Measurements from ENCODE around the gene PHF3.

PHF3 gene, protein sequence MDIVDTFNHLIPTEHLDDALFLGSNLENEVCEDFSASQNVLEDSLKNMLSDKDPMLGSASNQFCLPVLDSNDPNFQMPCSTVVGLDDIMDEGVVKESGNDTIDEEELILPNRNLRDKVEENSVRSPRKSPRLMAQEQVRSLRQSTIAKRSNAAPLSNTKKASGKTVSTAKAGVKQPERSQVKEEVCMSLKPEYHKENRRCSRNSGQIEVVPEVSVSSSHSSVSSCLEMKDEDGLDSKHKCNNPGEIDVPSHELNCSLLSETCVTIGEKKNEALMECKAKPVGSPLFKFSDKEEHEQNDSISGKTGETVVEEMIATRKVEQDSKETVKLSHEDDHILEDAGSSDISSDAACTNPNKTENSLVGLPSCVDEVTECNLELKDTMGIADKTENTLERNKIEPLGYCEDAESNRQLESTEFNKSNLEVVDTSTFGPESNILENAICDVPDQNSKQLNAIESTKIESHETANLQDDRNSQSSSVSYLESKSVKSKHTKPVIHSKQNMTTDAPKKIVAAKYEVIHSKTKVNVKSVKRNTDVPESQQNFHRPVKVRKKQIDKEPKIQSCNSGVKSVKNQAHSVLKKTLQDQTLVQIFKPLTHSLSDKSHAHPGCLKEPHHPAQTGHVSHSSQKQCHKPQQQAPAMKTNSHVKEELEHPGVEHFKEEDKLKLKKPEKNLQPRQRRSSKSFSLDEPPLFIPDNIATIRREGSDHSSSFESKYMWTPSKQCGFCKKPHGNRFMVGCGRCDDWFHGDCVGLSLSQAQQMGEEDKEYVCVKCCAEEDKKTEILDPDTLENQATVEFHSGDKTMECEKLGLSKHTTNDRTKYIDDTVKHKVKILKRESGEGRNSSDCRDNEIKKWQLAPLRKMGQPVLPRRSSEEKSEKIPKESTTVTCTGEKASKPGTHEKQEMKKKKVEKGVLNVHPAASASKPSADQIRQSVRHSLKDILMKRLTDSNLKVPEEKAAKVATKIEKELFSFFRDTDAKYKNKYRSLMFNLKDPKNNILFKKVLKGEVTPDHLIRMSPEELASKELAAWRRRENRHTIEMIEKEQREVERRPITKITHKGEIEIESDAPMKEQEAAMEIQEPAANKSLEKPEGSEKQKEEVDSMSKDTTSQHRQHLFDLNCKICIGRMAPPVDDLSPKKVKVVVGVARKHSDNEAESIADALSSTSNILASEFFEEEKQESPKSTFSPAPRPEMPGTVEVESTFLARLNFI (N-terminal part only)

DNA sequence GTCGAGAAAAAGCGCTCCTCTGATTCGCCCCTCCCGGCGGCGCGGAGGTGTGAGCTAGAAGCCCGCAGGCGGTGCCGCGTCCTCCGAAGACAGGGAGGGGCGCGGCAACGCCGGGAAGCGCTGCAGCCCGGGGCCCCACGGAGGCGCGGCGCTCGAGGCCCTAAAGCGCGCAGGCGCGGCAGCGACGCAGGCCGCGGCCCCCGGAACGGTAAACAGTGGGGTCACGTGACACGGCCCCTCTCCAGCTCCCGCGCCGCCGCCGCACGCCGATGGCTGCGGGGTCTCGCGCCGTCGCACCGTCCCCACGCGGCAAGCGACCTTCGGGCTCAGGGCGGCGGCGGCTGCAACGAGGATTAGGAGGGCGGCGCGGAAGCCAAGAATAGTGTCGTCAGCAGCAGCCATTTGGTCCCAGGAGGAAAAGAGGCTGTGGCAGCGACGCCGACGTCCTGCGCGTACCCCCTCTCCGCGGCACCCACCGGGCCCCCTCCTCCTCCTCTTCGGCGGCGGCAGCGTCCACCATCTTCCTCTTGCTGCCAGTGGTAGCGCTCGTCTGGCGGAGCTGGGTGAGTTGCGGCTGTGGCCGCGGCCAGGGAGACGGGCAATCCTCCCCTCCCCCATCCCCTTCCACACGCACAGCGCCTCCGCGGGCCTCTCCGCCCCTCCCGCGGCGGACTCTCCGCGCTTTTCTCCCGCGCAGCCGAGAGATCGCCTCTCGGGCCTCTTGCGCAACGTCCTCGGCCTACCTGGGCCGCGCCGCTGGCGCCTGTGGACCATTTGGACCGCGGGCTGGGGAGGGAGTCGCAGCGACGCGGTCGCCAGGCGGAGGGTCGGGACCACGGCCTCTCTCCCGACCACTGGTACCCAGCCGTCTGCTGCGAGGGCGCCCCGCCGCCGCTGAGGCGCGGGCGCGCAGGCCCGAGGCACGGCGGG is at the start of gene PHF3:
Gene PHF3 (plus strand): TSS at position 215 of the 930 bp plus-strand sequence. CDS start 10,750 bp downstream, outside the sequence.
- peak; percentile 82 for DNase-seq

DNA sequence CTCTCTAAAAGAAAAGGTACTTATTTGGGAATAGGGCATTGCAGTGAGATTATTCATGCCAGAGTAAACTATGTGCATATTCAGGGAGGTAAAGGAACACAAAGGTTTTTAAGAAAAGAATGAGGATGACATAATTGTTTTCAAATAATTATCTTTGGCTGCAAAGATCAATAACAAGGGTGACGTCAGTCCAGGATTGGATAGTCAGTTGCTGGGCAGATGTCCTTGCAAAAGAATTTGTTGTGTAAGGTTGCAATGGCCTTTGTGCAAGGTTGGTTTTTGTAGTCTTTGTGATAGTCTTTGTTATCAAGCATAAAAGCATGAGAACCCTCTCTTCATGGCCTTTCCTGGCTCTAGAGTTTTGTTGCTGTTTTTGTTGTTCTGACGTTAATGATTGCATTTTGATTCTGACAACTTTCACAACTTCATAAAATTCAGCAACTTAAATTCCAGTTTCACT is 45.6 kb upstream of the PHF3 start:
- DNase-seq, result no peak

DNA sequence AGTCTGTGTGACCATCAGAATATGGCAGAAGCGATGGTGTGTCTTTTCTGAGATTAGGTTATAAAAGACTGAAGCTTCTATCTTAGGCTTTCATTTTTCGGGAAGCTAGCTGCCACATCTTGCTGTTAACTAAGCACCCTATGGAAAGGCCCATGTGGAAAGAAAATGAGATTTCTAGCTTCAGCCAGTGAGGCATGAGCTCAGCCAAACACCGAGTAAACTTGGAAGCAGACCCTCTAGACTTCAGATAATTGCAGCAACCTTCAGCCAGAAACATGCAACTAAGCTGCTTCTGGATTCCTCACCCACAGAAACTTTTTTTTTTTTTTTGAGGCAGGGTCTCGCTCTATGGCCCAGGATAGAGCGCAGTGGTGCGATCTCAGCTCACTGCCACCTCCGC is 42.7 kb upstream of the PHF3 start:
- no peak for DNase-seq

DNA sequence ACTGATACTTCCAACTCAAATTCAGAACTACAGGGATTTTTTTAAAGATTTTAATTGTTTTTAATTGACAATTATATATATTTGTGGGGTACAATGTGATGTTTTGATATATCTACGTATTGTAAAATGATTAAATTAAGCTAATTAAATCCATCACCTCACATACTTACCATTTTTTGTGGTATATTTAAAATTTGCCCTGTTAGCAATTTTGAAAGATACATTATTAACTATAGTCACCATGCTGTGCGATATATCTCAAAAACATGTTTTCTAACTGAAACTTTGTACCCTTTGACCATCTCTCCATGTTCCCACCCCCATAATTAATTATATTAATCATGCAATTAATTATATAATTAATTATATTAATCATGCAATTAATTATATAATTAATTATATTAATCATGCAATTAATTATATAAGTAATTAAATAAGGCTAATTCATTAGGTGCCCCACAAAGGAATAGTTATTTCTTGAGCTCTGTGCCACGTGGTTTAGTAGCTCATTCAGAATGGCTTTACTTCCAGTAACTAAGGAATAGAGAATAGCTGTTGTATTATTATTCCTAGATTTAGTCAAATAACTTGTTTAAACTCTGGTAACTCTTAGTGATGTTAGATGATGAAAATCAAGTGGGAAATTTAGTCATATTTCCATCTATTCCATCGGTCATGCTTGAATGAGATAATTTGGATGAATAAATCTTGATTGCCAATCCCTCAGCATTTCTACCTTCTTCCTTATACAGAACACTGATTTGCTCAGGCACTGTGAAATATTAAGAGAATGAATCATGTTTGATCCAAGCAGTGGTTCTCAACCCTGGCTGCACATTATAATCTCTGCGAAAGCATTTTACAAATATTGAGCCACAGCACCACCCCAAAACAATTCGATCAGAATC is 38.2 kb upstream of the PHF3 start:
- no peak for DNase-seq

DNA sequence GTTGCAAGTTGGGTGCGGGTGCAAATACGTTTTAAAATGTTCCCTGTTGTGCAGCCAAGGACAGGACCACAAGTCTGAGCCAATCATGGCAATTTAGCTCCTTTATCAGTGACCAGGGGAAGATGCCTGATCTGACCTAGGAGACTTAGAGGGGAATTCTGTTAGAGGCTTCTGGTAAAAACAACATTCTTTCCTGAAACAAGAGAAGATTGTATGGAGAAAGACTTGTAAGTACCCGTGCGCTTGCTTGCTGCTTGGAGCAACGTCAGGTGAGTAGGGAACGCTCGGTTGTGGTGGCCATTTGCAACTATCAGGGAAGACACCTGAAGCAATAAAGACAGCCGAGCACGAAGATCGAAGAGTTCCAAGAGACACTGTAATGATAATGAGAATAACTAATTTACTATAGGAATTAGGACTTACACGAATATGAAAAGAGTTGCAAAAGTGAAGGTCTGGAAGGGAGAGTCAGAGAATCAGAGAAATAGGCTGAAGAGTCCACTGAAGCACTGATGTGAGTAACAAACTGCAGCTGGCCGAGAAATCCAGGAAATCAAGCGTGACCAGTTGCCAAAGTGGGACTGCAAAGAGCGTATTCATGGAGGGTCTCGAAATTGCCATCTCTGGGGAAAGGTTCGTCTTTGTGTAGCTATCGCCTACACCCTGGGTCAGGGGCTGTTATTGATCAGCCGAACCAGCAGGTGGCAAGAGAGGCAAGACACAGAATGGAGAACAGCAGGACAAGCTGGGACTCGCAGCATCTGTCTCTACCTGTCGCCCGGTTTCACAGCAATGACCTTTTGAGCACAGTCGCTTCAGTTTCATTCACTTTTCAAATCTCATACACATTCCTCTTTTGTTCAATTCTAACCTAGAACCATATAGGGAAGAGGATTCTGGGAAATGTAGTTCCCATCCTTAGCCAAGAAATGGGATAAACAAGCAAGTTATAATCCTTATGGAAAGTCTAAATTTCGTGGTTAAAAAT is 37.3 kb upstream of the PHF3 start:
- DNase-seq, result peak; percentile 61

DNA sequence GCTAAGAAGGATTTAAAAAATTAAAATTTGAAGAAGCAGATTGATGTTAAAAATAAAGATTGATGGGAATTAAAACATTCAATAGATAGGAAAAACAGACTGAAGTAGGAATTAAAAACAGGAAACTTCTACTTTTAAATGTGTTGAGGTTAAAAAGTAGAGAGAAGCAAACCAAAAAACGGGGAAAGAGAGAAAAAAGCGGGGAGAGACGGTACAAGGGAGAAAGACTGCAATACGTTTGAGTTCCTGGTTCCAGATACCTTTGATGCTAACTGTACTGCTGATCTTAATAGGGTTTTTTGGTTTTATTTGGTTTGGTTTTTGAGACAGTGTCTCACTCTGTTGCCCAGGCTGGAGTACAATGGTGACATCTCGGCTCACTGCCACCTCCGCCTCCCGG is 36.4 kb upstream of the PHF3 start:
- no peak for DNase-seq

DNA sequence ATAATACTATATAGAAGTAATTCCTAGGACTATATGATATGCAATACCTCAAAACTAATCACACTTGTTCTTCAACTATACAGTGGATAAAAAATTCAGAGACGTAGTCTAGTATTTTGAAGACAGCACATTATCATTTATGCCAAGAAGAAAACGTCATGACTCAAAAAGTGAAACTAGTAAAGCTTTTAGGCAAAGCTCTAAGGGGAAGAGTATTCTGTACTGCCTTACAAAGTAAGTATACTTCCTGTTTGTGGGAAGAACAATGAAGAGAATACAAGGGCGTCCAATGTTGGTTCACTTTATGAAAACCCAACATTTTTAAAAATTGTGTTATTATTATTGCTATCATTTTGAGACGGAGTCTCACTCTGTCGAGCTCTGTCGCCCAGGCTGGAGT is 35.5 kb upstream of the PHF3 start:
- no peak for DNase-seq

DNA sequence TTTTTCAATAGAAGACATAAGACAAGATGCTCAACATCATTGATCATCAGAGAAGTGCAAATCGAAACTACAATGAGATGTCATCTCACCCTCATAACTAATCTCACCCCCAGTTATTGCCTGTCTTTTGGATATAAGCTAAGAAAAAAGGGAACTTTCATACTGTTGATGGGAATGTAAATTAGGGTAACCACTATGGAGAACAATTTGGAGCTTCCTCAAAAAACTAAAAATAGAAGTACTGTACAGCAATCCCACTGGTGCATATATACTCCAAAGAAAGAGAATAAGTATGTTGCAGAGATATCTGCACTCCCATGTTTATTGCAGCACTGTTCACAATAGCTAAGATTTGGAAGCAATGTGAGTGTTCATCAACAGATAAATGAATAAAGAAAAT is 26.4 kb upstream of the PHF3 start:
- DNase-seq, result no peak

DNA sequence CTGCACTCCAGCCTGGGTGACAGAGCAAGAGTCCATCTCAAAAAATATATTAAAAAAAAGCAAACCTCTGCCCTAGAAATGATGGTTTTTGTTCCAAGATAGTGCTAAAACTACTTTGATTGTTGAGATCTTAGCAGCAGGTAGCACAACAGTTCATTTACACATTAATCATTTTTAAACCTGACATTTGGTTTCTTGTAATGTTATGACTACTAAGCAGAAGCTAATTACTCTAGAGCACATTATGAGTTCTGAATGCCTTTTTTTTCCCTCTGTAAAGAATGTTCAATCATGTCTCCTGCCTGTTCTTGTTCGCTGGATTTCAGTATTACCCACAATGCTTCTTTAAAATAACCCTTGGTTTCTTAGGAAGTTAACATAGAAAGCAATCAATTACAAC is 24.7 kb upstream of the PHF3 start:
- DNase-seq, result no peak

DNA sequence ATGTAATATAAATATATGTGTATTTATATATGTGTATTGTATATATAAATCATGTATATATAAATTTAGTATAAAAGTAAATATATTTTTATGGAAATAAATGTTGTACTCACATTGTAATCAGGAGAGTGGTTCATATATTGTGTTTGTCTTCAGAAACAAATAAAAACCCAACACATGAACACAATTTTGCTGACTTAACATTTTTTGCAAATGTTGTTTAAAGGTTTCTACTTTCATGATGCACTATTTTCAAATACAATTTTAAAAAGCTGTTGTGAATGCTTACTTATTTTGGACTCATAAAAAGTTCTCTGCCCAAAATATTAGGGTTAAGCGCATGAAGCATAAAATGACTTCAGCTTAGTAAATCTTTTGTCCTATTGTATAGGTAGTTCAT is 24.0 kb upstream of the PHF3 start:
- DNase-seq, result no peak

DNA sequence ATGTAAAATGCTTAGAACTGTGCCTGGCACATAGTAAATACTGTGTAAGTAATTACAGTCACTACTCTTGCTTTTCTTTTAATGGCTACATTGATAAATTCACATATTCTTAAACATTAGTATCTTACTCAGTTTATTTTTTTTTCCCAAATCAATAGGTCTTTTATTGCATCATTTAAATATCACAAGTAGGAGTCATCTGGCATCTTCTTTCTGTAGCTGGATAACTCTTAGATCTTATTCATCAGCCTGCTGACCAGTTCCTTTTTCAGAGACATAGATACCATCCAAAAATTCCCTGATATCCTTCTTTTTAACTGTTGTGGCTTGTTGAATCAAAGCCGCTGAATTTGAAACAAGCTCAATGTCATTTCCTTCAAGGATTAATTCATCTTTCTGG is 20.0 kb upstream of the PHF3 start:
- DNase-seq, result no peak

DNA sequence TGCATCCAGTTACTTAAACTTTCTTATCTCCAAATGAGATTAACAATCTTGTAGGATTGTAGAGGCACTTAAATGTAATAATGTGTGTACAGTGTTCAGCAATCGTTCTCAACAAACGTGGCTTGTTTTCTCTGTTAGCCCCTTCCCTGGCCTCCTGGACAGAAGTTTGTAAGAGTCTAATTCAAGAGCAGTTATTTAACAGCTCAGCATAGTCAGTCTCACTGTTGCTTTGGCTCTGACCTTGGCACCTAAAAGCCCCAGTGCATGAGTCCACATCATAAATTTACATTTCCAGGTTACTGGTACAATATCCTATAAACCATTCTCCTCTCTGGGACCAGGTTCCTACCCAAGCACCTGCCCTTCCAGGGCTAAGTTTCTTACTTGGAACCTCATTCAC is 11.5 kb upstream of the PHF3 start:
- no peak for DNase-seq

DNA sequence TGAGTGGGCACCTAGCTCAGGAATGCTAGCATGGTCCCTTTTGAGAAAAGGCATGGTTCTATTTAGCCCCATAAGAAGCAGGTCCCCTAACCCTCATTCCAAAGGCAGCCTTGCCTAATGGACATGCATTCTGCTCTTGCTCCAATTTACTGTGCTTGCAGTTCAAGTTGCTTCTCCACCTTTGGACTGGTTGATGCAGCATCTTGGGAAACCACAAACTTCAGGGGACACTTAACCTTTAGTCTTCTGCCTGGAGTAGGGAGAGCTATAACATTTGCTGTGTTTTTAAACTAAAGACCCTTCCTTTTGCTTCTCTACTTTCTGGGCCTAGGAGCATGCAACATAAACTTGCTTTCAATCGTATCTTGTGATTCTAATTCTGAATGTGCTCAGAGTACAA is 5.1 kb upstream of the PHF3 start:
- no peak for DNase-seq

DNA sequence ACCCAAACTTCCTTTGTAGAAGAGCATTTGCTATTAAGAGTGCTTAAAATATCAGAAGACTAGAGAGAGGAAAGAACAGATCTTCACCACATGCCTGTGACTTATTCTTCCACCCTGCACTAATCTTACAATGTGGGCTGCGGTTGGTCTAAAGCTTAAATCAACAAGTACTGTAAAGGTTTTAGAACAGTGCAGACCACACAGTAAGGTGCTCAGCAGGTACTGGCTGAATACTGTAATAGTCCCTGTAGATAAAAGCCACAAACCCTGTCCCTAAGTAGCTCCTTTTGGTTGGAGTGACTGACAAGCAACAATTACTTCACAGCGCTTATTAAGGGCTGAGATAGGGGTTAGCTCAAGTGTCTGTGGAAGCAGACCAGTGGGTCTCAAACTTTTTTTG is 972 bp upstream of the PHF3 start:
- DNase-seq, result no peak

DNA sequence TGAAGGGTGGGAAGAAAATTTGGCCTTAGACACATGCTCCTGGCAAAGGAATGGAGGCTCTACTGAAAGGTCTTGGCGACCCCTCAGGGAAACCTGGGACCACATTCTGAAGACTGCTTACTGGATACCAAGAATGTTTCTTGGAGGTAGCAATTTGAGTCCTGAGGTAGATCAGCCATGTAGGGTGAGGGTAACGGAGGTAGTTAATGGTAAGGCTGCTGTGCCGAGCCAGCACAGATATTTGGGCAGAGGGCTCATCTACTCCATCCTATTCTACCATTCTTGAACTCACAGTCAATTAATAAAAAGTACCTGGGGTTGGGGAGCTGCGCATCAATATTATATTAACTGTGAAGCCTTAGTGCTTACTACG is 401 bp upstream of the PHF3 start:
- no peak for DNase-seq

DNA sequence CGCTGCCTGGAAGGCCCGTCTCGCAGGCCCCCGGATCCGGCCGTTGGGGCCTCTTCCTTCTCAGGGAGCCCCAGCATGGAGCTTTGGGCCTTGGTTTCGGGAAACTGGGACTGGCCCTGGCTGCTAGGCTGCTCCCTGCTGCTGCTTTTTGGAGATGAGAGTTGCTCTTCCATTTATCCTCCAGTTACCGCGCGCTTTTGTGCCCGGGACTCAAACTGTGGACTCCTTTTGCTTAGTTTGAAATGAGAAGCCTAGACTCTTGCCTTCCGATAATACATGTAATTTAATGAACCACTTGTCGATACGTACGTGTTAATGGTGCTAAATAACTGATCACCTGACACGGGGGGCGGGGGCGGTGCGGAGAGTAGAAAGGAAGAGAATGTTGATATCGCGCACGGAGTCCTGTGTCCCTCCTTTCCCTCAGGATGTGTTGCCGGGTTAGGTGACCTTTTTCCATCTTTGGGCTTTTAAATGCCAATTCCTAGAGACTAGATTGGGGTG is 968 bp downstream of the PHF3 start:
- DNase-seq, result peak; percentile 57

DNA sequence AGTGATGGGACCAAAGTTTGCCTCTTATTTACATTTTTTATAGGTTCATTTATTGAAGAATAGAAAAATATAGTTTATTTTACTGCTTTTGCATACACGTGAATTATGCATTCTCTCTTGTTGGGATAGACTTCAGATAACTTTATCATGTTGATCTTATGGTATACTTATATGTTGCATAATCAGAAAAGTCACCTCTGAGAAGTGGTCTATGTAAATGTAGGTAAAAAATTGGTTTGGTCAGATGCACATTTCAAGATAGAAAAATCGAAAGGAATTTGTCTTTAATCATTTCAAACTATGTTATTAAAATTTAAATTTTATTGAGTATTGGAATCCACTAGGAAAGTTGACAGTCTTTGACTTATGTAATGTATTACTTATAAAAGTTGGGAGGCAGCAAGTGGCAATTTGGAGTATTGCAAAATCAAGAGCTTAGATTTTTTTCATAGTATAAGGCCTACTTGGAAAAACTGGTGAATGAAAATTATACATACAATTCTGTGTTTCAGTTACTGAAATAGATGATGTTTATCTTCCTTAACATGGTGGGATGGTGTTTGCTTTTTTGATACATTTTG is 2.4 kb downstream of the PHF3 start:
- no peak for DNase-seq

DNA sequence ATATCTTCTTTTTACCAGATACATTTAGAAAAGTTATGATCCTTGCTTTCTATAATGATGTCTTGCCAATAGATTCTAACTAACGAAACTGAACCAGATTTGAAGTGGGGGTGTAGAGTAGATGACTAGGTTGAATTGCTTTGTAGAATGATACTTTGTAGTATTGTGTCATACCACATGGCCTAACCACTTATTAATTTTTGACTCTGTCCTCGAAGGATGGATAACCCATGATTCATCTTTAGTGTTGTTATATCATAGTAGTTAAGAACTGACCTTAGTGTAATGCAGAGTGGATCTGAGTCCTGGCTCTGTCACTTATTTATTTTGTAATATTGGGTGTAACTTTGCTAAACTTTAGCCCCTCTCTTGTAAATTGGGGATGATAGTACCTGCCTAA is 4.5 kb downstream of the PHF3 start:
- no peak for DNase-seq

DNA sequence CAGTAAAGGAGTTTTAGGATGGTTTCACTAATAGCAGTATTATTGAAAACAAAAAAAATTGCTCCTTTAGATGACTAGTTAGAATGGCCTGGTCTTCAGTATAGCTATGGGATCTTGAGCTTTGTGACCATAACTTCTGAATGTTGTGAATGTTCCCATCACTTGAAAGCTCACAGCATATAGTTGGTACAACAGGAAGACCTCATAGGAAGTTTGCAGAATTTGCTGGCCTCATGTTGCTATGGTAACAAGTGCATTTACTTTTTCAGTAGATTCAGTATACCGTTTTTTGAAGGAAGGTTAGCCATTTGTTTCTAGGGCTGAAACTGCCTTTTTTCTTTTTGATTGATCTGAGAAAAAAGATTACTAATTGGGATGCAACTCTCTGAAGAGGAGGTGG is 8.3 kb downstream of the PHF3 start:
- DNase-seq, result no peak
